Peyer's patch (tissue), 4 donors: Measurements from ENCODE around the gene ATP5PD. TPM values are rescaled to one million over a fixed set of nuclear protein-coding genes. Genes with fewer than 3 reads are reported as not detected.
"Not testable (repeated sequence)": the region's sequence is repeated elsewhere in the genome, so short reads cannot be mapped to it uniquely, and the experiment has no call there.

Experiments used
- DNase-seq, 3 donors: peaks; one replicate each; pipeline ENCODE4 v3.0.0-alpha.2; 2017 to 2019
- H3K27ac ChIP-seq, 4 donors: fragments of 200-600 bp; sonication (generic); one replicate each; pipeline ENCODE4 v1.5.1; 2016 to 2019
- H3K27me3 ChIP-seq, 2 donors: fragments of 200-600 bp; sonication (generic); one replicate each; pipeline ENCODE4 v1.5.1; 2019
- H3K36me3 ChIP-seq, 3 donors: fragments of 200-600 bp; sonication (generic); one replicate each; pipeline ENCODE4 v1.5.1; 2016 to 2019
- H3K4me1 ChIP-seq, 4 donors: fragments of 200-600 bp; sonication (generic); one replicate each; pipeline ENCODE4 v1.5.1; 2016 to 2019
- H3K4me3 ChIP-seq, 4 donors: fragments of 200-600 bp; sonication (generic); 1 replicate in 3 of 4; 2 replicates in 1 of 4; pipeline ENCODE4 v1.5.1; 2016 to 2019; ENCODE audit warnings: mild to moderate bottlenecking in 1 of 4
- H3K9me3 ChIP-seq, 4 donors: fragments of 200-600 bp; sonication (generic); one replicate each; pipeline ENCODE4 v1.5.1; 2016 to 2019; ENCODE audit warnings: mild to moderate bottlenecking in 1 of 4
- POLR2A ChIP-seq, 2 donors: fragments of 450-650 bp; IDR thresholded peaks; one replicate each; pipeline ENCODE4 v1.5.1; 2017; ENCODE audit warnings: antibody characterized with exemption in 2 of 2, mild to moderate bottlenecking in 2 of 2, moderate library complexity in 2 of 2
- total RNA-seq, 4 donors: library from RNA; depleted of rRNA; stranded (reverse); fragments of >200 nt; gene quantifications; one replicate each; pipeline ENCODE4 v1.1.0, GENCODE V29; 2016
- TF ChIP-seq, protein P1 (sequence below), 6 experiments: fragments of 450-650 bp in 4 of 6; fragments of 200-600 bp in 2 of 6; sonication (generic) in 1 of 6; IDR thresholded peaks; one replicate each; pipeline ENCODE4 v1.5.1; 2017 to 2019; ENCODE audit warnings: antibody characterized with exemption in 6 of 6, mild to moderate bottlenecking in 3 of 6, moderate library complexity in 1 of 6

ATP5PD gene
- total RNA-seq, 4 donors from 2014 or later = 202 to 302 (median 247) TPM

DNA sequence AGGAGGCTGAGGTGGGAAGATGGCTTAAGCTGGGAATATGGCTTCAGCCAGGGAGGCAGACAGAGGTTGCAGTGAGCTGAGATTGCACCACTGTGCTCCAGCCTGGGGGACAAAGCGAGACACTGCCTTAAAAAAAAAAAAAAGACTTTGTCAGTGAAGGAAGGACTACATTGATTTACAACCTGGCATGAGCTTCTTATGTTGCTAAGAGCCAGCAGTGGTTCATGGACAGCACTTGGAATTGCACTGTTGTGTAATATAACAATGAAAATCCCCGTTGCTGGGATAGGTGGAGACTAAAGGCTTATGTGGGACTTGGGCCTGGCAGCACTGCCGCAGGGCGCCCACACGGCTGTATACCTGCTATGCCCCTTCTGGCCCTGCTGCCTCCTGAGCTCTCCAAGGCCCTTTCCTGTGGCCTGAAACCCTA lies 26.9 kb upstream of the ATP5PD start:
- peaks cover 0 to 21% (median 17%) of the 10 kb centered on the region in 4 donors for H3K4me1 ChIP-seq
- H3K9me3 ChIP-seq = no peaks in the 10 kb centered on the region
- no peak overlapping the region for H3K4me3 ChIP-seq
- no peak for DNase-seq
- peak overlapping the region in 2 of 4 donors; percentile 22 to 37 for H3K27ac ChIP-seq
- no peak for TF ChIP-seq POLR2A (IDR thresholded peaks at IDR 0.05)
- TF ChIP-seq, protein P1, sequence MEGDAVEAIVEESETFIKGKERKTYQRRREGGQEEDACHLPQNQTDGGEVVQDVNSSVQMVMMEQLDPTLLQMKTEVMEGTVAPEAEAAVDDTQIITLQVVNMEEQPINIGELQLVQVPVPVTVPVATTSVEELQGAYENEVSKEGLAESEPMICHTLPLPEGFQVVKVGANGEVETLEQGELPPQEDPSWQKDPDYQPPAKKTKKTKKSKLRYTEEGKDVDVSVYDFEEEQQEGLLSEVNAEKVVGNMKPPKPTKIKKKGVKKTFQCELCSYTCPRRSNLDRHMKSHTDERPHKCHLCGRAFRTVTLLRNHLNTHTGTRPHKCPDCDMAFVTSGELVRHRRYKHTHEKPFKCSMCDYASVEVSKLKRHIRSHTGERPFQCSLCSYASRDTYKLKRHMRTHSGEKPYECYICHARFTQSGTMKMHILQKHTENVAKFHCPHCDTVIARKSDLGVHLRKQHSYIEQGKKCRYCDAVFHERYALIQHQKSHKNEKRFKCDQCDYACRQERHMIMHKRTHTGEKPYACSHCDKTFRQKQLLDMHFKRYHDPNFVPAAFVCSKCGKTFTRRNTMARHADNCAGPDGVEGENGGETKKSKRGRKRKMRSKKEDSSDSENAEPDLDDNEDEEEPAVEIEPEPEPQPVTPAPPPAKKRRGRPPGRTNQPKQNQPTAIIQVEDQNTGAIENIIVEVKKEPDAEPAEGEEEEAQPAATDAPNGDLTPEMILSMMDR (IDR thresholded peaks at IDR 0.05) = peak in 1 of 6 experiments; percentile 19
- H3K27me3 ChIP-seq = no peaks in the 10 kb centered on the region
- no peaks in the 10 kb centered on the region for H3K36me3 ChIP-seq

DNA sequence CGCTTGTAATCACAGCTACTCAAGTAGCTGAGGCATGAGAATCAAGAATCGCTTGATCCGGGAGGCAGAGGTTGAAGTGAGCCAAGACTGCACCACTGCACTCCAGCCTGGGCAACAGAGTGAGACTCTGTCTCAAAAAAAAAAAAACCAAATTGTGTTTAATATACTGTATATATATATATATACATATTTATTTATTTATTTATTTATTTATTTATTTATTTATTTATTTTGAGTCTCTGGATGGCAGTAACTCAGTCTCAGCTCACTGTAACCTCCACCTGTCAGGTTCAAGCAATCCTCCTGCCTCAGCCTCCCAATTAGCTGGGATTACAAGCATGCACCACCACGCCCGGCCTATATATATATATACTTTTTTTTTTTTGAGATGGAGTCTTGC lies 26.1 kb upstream of the ATP5PD start:
- H3K36me3 ChIP-seq, H3K27ac ChIP-seq, DNase-seq, H3K27me3 ChIP-seq, H3K4me3 ChIP-seq, H3K9me3 ChIP-seq: not testable (repeated sequence)
- H3K4me1 ChIP-seq = peaks cover 0 to 13% (median 9%) of the 10 kb centered on the region in 4 donors

DNA sequence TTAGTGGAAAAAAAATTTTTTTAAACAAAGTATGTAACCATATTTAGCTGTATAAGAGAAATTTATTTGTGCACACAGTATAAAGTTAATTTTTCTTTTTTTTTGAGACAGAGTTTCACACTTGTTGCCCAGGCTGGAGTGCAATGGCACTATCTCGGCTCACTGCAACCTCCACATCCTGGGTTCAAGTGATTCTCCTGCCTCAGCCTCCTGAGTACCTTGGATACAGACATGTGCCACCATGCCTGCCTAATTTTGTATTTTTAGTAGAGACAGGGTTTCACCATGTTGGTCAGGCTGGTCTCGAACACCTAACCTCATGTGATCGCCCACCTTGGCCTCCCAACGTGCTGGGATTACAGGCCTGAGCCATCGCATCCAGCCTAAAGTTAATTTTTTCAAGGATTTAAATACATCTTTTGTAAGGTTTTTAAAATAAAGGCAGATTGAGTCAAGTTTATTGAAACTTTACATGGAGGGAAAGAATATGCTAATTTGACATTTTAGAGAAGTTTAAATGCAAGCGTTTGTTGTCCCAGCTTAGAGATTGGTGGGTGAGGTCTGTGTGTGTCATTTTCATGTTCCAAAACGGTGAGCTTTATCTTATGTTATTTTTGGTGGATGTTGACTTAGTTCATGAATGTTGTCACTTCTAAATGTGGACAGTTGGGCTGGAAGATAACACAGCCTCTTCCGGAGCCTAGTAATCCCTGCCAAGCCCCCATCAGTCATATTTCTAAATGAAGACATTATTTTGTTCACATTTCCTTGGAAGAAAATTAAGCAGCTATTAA lies 24.9 kb upstream of the ATP5PD start:
- not testable (repeated sequence) for H3K9me3 ChIP-seq, DNase-seq, H3K27ac ChIP-seq, H3K4me1 ChIP-seq, H3K36me3 ChIP-seq, H3K4me3 ChIP-seq, H3K27me3 ChIP-seq

DNA sequence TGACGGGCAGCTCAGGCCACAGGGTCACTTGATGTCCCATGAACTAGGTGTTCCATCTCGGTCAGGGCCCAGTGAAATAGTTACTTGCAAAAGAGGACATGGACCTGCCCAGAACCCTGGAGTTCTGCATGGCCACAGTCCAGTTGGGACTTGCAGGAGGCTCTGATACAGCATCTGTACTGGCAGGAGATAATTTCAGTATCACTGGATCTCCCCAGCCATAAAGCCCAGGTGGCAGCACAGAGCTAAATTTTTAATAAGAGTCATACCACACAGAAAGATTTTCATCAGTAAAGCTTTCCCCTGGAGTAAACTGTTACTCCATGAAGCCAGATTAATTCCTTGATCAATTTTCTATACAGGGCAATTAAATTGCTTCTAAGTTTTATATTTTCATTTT lies 23.0 kb upstream of the ATP5PD start:
- no peak for DNase-seq

DNA sequence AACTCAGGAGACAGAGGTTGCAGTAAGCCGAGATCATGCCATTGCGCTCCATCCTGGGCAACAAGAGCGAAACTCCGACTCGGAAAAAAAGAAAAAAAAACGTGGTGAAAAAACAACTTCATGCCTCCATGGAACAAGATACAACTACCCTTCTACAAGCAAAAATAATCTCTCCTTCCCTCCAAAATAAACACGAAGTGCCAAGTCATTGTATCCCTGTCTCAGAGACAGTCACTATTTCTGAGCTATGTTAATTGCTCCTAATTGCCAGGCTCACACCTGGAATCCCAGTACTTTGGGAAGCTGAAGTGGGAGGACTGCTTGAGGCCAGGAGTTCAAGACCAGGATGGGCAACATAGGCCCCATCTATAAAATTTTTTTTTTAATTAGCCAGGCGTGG lies 22.0 kb upstream of the ATP5PD start:
- no peaks in the 10 kb centered on the region for H3K9me3 ChIP-seq
- no peaks in the 10 kb centered on the region for H3K27me3 ChIP-seq
- TF ChIP-seq POLR2A (IDR thresholded peaks at IDR 0.05) = no peak
- TF ChIP-seq, protein P1 (IDR thresholded peaks at IDR 0.05) = no peak
- no peak for DNase-seq
- H3K4me1 ChIP-seq = no peaks in the 10 kb centered on the region
- peaks cover 0 to 13% (median 0%) of the 10 kb centered on the region in 3 donors for H3K36me3 ChIP-seq
- no peak overlapping the region for H3K4me3 ChIP-seq
- H3K27ac ChIP-seq = no peak overlapping the region

More for the DNA sequence above, 23.0 kb upstream of the ATP5PD start:
- Histone ChIP-seq H3K9me3 (no peaks in the 10 kb centered on the region), H3K4me3 (no peak overlapping the region), H3K27me3 (no peaks in the 10 kb centered on the region), H3K27ac (no peak overlapping the region), H3K4me1 (no peaks in the 10 kb centered on the region), H3K36me3 (peaks cover 0 to 3% (median 0%) of the 10 kb centered on the region in 3 donors)
- TF ChIP-seq, protein P1 (IDR thresholded peaks at IDR 0.05) = peak in 4 of 6 experiments; percentile 19 to 66 (median 54)
- TF ChIP-seq POLR2A (IDR thresholded peaks at IDR 0.05) = no peak

DNA sequence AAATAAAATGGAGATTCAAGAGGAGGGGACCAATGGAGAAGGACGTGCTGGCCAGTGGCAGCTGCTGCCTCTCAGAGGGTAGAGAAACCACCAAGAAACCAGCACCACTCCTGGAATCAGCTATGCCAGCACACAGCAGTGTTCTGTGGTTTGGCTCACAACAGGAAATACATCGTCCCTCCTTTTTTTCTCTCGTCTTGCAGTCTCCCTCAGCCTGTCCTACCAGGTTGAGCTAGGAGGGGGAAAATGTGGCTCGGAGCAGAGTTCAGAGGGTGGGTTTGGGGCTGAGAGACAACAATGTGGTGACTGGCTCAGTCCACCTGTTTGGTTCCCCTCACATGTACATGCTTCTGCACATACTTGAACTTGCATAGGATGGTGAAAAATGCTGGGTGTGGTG lies 21.1 kb upstream of the ATP5PD start:
- Histone ChIP-seq H3K4me1 (no peaks in the 10 kb centered on the region), H3K4me3 (no peak overlapping the region), H3K27me3 (no peaks in the 10 kb centered on the region), H3K9me3 (no peaks in the 10 kb centered on the region), H3K27ac (no peak overlapping the region), H3K36me3 (peaks cover 0 to 22% (median 0%) of the 10 kb centered on the region in 3 donors)
- no peak for DNase-seq
- TF ChIP-seq POLR2A (IDR thresholded peaks at IDR 0.05) = no peak
- TF ChIP-seq, protein P1 (IDR thresholded peaks at IDR 0.05) = no peak
